ENCODE measurements around the gene CELSR1.

The CELSR1 gene

DNA sequence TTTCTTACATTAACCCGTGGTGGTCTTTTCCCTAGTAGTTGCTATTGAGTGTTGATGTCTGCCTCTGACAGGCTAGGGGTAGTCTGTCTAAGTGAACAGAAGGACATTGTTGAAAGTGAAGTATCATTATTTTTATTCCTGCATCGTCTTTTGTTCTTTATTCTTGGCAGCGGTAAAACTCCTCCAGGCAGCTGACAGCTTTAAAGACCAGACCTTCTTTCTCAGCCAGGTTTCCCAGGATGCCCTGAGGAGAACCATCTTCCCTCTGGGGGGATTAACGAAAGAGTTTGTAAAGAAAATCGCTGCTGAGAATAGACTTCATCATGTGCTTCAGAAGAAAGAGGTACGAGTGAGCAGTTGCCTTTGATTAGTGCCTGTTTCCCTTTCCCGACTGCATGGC lies 187.3 kb downstream of the CELSR1 start:
- Histone ChIP-seq H3K27me3 (replicated peaks) (no peaks in the 10 kb centered on the region), H3K27ac (no peak overlapping the region)

DNA sequence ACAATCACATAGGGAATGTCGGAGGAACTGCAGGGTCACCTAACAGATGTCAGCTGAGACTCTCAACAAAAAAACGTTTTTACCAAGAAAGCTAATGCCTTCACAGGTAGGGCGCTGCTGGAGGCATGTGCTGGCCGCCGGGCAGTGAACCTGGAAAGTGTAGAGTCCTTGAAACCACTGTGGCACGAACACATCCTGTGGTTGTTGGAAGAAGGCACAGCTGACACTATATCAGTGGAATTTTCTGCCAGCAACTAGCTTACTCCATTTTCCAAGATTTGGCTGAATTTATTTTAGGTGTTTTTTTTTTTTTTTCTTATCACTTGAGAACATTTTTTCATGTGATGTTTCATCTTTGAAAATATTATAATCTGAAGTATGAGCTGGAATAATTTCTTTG lies 187.7 kb downstream of the CELSR1 start:
- H3K27ac ChIP-seq, result no peak overlapping the region
- in situ Hi-C loops (cut with HindIII; ENCODE audit: low pct_ligation_motif_present, low sequenced_read_pairs), result loop anchor here (25.0 kb wide), 1 partner anchor 138 kb away; no protein-coding TSS in a partner anchor
- DNase-seq, result no peak
- H3K27me3 ChIP-seq (replicated peaks), result no peaks in the 10 kb centered on the region
- TF ChIP-seq, protein P1, sequence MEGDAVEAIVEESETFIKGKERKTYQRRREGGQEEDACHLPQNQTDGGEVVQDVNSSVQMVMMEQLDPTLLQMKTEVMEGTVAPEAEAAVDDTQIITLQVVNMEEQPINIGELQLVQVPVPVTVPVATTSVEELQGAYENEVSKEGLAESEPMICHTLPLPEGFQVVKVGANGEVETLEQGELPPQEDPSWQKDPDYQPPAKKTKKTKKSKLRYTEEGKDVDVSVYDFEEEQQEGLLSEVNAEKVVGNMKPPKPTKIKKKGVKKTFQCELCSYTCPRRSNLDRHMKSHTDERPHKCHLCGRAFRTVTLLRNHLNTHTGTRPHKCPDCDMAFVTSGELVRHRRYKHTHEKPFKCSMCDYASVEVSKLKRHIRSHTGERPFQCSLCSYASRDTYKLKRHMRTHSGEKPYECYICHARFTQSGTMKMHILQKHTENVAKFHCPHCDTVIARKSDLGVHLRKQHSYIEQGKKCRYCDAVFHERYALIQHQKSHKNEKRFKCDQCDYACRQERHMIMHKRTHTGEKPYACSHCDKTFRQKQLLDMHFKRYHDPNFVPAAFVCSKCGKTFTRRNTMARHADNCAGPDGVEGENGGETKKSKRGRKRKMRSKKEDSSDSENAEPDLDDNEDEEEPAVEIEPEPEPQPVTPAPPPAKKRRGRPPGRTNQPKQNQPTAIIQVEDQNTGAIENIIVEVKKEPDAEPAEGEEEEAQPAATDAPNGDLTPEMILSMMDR (IDR thresholded peaks at IDR 0.05; ENCODE audit: low read depth, low read length, missing control alignments), result no peak
- H3K36me3 ChIP-seq (replicated peaks), result peaks cover 76% of the 10 kb centered on the region
- H3K4me3 ChIP-seq (ENCODE audit: low read depth, low read length), result no peak overlapping the region

More for the DNA sequence above, 187.3 kb downstream of the CELSR1 start:
- DNase-seq, result no peak
- Histone ChIP-seq H3K36me3 (replicated peaks) (peaks cover 79% of the 10 kb centered on the region), H3K4me3 (ENCODE audit: low read depth, low read length) (no peak overlapping the region)
- TF ChIP-seq, protein P1 (IDR thresholded peaks at IDR 0.05; ENCODE audit: low read depth, low read length, missing control alignments), result no peak
- in situ Hi-C loops (cut with HindIII; ENCODE audit: low pct_ligation_motif_present, low sequenced_read_pairs), result no loop called here

DNA sequence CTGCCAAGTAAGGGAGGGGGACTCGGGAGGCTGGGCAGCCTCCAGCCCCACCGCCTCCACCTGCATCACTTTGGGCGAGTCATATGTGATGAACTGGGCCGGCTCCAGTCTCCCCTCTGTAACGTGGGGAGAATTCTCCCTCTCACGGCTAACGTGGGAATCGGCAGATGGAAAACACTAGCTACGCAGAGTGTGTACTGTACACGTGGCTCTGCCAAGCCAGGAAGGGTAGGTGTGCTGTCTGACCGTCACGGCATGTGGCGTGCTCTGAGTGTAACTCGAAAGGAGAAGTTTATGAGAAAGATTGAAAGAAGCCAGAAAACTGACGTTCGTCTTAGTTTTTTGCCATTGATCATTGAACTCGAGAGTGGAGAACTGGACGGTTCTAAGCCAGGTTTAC lies 188.2 kb downstream of the CELSR1 start:
- H3K27me3 ChIP-seq (replicated peaks), result no peaks in the 10 kb centered on the region
- TF ChIP-seq, protein P1 (IDR thresholded peaks at IDR 0.05; ENCODE audit: low read depth, low read length, missing control alignments), result no peak
- in situ Hi-C loops (cut with HindIII; ENCODE audit: low pct_ligation_motif_present, low sequenced_read_pairs), result loop anchor here (25.0 kb wide), 1 partner anchor 138 kb away; no protein-coding TSS in a partner anchor
- peaks cover 76% of the 10 kb centered on the region for H3K36me3 ChIP-seq (replicated peaks)
- no peak overlapping the region for H3K27ac ChIP-seq
- no peak overlapping the region for H3K4me3 ChIP-seq (ENCODE audit: low read depth, low read length)
- no peak for DNase-seq

DNA sequence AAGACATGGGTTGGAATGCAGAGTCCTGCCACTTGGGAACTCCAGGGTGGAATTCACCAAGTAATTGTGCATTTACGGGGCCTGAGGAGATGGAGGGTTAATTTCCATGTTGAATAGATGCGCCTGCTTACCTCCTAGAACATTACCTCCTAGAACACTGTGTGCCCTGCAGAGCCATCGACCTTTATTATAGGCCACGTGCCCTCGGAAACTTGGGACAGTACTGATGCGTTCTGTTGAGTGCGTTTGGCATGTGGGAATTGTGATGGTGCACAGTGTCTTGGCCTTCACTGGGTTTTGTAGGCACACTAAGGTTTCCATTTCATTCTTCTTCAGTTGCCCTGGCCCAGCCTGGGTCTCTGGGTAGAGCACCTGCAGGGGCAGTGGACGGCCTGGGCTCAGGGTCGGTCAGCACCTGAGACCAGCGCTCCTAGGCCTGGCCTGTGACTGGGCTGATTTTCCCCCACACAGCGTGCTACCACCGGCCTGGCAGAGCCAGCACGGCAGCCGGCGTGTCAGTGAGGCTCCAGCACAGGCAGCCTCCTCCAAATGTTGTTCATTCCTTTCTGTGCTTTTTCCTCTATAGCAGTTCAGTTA lies 189.2 kb downstream of the CELSR1 start:
- Histone ChIP-seq H3K4me3 (ENCODE audit: low read depth, low read length) (no peak overlapping the region), H3K27me3 (replicated peaks) (no peaks in the 10 kb centered on the region), H3K27ac (no peak overlapping the region), H3K36me3 (replicated peaks) (peaks cover 73% of the 10 kb centered on the region)
- in situ Hi-C loops (cut with HindIII; ENCODE audit: low pct_ligation_motif_present, low sequenced_read_pairs), result loop anchor here (25.0 kb wide), 1 partner anchor 139 kb away; no protein-coding TSS in a partner anchor
- TF ChIP-seq, protein P1 (IDR thresholded peaks at IDR 0.05; ENCODE audit: low read depth, low read length, missing control alignments), result no peak
- DNase-seq, result no peak

DNA sequence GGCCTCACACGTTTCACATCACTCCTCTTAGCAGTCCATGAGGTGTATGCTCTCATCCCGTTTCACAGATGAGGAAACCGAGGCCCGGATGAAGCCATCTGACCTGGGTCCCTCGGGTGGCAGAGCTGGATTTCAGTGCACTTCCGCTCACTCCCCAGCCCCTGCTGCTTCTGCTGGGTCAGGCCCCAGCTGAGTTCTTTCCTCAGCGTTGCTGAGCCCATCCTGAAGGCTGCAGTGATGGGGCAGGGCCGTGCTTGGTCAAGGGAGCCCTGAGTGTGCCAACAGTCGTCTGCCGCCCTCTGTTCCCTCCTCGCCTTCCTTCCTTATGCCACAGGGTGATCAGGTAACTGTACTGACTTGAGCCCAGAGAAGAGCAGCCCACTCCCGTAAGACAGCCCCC lies 189.8 kb downstream of the CELSR1 start:
- TF ChIP-seq, protein P1 (IDR thresholded peaks at IDR 0.05; ENCODE audit: low read depth, low read length, missing control alignments), result no peak
- H3K27ac ChIP-seq, result no peak overlapping the region
- H3K4me3 ChIP-seq (ENCODE audit: low read depth, low read length), result no peak overlapping the region
- H3K36me3 ChIP-seq (replicated peaks), result peaks cover 71% of the 10 kb centered on the region
- DNase-seq, result no peak
- no peaks in the 10 kb centered on the region for H3K27me3 ChIP-seq (replicated peaks)
- in situ Hi-C loops (cut with HindIII; ENCODE audit: low pct_ligation_motif_present, low sequenced_read_pairs), result loop anchor here (25.0 kb wide), 1 partner anchor 140 kb away; no protein-coding TSS in a partner anchor

Data from brain microvascular endothelial cell (primary cell).